ENCODE data around the gene MRPS25. TPM values are rescaled to one million over a fixed set of nuclear protein-coding genes. Genes with fewer than 3 reads are reported as not detected.
"Not testable (repeated sequence)": the region's sequence is repeated elsewhere in the genome, so short reads cannot be mapped to it uniquely, and the experiment has no call there.

MRPS25 gene
- total RNA-seq, 1 experiment from 2014 or later: 11.3 TPM

GRCh38 chr3:15043408-15044171 is 21.5 kb downstream of the MRPS25 start:
- DNase-seq (ENCODE audit: low read depth): no peak

- DNase-seq (ENCODE audit: low read depth): no peak
These were observed 22.2 kb downstream of the MRPS25 start for GRCh38 chr3:15042936-15043335.

- no peak for DNase-seq (ENCODE audit: low read depth)
These were observed 23.2 kb downstream of the MRPS25 start for GRCh38 chr3:15041950-15042349.

- no peak for DNase-seq (ENCODE audit: low read depth)
These were observed 24.3 kb downstream of the MRPS25 start for GRCh38 chr3:15040844-15041243.

GRCh38 chr3:15038306-15038705 is 26.8 kb downstream of the MRPS25 start:
- no peak for DNase-seq (ENCODE audit: low read depth)

- no peak for DNase-seq (ENCODE audit: low read depth)
These were observed 32.0 kb downstream of the MRPS25 start for GRCh38 chr3:15033103-15033502.

GRCh38 chr3:15032650-15033049 is 32.5 kb downstream of the MRPS25 start:
- no peak for DNase-seq (ENCODE audit: low read depth)

GRCh38 chr3:15029625-15030024 is 35.5 kb downstream of the MRPS25 start:
- no peak for DNase-seq (ENCODE audit: low read depth)

- no peak for DNase-seq (ENCODE audit: low read depth)
These were observed 41.4 kb downstream of the MRPS25 start for GRCh38 chr3:15023719-15024118.

GRCh38 chr3:15023249-15023648 is 41.9 kb downstream of the MRPS25 start:
- peak; percentile 15 for DNase-seq (ENCODE audit: low read depth)

GRCh38 chr3:15017191-15017590 is 47.9 kb downstream of the MRPS25 start:
- no peak for DNase-seq (ENCODE audit: low read depth)

GRCh38 chr3:15015456-15015855 is 49.7 kb downstream of the MRPS25 start:
- DNase-seq (ENCODE audit: low read depth): peak; percentile 56

- no peak for DNase-seq (ENCODE audit: low read depth)
These were observed 50.3 kb downstream of the MRPS25 start for GRCh38 chr3:15014606-15015328.

- peak; percentile 65 for DNase-seq (ENCODE audit: low read depth)
These were observed 53.9 kb downstream of the MRPS25 start for GRCh38 chr3:15011174-15011573.

GRCh38 chr3:15010664-15011063 is 54.5 kb downstream of the MRPS25 start:
- peak; percentile 36 for DNase-seq (ENCODE audit: low read depth)

- DNase-seq (ENCODE audit: low read depth): no peak
These were observed 55.9 kb downstream of the MRPS25 start for GRCh38 chr3:15009167-15009566.

- DNase-seq (ENCODE audit: low read depth): peak; percentile 28
These were observed 57.4 kb downstream of the MRPS25 start for GRCh38 chr3:15007681-15008141.

GRCh38 chr3:14999182-14999581 is 65.9 kb downstream of the MRPS25 start:
- DNase-seq (ENCODE audit: low read depth): not testable (repeated sequence)

Other genes starting within 250 kb of the MRPS25 start
- 5.3 and 7.9 TPM in 2 replicates for gene FGD5, start 246.4 kb downstream of the MRPS25 start, total RNA-seq (2014; rRNA removed; shearing (Covaris generic))
- gene NR2C2, start 117.7 kb downstream of the MRPS25 start, total RNA-seq (2014; rRNA removed; shearing (Covaris generic)): 23.7 and 30.4 TPM in 2 replicates
- 9.6 and 12.9 TPM in 2 replicates for gene RBSN, start 33.8 kb upstream of the MRPS25 start, total RNA-seq (2014; rRNA removed; shearing (Covaris generic))
- gene CAPN7, start 140.9 kb upstream of the MRPS25 start, total RNA-seq (2014; rRNA removed; shearing (Covaris generic)): 27.8 and 28.2 TPM in 2 replicates

Measured in RPMI7951 (cell line).